ENCODE data around the gene ALDH3B1.

The ALDH3B1 gene

DNA sequence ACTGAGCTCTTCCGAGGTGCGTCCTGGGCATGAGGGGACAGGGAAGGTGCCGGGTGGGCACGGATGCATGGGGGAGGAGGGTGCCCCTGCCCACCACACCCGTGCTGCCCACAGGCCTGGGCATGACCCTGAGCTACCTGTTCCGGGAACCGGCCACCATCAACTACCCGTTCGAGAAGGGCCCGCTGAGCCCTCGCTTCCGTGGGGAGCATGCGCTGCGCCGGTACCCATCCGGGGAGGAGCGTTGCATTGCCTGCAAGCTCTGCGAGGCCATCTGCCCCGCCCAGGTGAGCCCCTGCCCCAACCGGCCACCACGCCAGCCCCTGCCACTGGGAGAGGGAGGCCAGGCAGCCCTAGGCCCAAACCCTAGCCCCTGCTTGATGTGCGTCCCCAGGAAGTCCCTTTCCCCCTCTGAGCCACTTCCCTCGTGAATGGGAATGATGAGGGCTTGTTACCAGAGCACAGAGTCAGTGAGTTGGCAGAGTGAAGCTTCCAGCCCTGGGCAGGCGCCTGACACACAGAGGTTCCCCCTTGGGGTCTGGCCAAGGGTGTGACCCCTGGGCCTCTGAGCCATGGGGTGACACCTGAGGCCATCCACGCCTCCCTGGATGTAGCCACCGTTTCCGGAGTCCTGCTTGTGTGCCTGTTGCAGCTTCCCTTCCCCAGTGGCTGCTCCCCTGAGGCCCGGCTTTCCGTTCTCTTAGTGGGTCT is 23.0 kb downstream of the ALDH3B1 start:
- DNase-seq, result no peak

- DNase-seq, result no peak
Observed at GRCh38 chr11:68033708-68034045, 23.6 kb downstream of the ALDH3B1 start.

- no peak for DNase-seq
Observed at GRCh38 chr11:68035266-68035876, 25.2 kb downstream of the ALDH3B1 start.

DNA sequence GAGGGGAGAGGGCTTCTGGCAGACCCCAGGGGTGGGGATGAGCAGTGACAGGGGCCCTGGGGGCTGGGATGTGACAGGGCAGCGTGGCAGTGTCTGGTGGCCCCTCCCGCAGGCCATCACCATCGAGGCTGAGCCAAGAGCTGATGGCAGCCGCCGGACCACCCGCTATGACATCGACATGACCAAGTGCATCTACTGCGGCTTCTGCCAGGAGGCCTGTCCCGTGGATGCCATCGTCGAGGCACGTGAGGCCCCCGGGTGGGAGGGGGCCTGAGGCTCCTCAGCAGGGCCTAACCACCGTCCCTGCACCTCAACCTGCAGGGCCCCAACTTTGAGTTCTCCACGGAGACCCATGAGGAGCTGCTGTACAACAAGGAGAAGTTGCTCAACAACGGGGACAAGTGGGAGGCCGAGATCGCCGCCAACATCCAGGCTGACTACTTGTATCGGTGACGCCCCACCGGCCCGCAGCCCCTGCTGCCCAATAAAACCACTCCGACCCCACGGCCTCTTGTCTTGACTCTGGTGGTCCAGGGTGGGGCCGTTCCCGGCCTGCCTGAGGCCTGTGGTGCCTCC is 26.1 kb downstream of the ALDH3B1 start:
- DNase-seq, result no peak

DNA sequence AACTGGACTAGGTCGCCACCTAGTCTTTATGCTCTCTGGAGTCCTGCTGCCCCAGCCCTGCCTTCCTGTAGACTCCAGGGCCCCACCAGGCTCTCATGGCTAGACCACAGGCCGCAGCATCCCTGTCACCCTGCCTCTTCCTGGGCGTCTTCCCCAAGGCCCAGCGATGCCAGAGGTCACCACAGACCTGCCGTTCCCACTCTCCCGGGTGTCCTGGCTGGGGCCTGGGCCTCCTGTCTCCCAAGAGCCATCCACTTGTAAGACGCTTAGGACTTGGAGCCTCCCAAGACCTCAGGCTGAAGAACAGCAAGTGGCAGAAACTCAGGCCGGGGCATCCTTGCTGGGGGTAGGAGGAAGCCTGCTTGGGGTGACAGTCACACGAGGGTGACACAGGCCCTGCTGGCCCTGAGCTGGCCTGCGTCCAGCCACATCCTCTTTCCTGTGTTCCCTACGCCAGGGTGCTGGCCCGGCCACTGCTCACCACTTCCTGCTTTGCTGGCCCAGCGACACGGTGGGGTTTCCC is 26.7 kb downstream of the ALDH3B1 start:
- peak; percentile 80 for DNase-seq

GRCh38 chr11:68037411-68038225 is 27.5 kb downstream of the ALDH3B1 start:
- peak; percentile 59 for DNase-seq

- no peak for DNase-seq
Observed at GRCh38 chr11:68038226-68038717, 28.1 kb downstream of the ALDH3B1 start.

DNA sequence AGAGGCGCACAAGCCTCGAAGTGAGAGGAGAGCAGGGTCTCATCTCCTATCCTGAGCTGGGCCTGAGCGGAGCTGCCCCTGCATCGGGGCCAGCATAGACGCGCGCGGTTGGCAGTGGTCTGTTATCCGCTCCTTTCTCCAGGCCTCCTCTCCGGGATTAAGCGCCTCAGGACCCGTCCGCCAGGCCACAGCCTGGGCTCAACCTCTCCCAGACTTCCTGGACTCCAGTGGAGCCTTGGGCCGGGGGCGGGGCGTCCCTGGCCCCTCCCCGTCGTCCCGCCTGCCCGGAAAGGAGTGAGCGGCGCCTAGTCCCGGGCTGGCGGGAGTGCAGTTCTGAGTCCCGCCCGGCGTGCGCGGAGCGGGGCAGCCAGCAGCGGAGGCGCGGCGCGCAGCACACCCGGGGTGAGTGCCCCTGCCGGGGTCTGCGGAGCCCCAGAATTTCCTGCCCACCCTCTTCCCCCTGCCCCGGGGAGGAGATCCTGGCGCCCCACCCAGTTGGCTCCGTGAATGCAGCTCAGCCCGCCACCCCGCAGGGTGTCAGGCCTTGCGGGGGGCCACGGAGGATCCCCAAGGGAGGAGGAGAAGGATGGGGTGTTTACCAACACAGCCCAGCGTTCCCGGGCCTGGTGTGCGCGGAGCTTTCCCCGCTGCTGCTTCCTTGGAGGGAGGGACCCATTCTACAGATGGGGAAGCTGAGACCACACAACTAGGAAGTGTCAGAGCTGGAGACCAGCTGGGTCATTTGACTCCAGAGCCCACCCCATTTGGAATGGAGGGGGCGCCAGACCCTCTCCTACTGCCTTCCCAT is 28.8 kb downstream of the ALDH3B1 start, which contains the start of gene TCIRG1:
Gene TCIRG1, plus strand, starts transcription at position 308 of the 808 bp plus-strand sequence. CDS start 2,247 bp downstream, outside the sequence.
- peak; percentile 90 for DNase-seq

DNA sequence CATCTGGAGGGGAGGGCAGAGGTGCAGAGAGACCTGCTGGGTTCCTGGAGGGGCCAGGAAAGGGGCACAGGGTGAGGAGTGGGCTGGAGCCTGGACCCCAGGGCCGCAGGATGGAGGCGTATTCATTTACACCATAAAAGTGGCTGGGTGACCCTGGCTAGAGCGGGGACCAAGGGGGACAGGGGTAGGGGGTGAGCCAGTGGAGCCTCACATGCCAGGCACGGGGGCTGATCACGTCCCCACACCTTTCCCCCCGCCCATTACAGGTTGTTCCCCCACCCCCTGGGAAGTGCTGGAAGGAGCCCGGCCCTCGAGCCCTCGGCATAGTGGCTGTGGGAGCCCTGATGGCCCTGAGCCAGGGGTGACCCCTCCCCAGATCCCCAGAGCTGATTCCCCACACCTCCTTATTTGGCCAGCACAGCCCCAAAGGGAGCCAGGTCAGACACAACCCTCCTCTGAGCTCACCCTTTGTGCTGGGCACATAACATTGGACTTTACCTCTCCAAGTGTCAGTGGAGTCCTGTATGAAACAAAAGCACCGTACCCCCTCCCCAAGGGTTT is 29.5 kb downstream of the ALDH3B1 start:
- DNase-seq, result no peak

DNA sequence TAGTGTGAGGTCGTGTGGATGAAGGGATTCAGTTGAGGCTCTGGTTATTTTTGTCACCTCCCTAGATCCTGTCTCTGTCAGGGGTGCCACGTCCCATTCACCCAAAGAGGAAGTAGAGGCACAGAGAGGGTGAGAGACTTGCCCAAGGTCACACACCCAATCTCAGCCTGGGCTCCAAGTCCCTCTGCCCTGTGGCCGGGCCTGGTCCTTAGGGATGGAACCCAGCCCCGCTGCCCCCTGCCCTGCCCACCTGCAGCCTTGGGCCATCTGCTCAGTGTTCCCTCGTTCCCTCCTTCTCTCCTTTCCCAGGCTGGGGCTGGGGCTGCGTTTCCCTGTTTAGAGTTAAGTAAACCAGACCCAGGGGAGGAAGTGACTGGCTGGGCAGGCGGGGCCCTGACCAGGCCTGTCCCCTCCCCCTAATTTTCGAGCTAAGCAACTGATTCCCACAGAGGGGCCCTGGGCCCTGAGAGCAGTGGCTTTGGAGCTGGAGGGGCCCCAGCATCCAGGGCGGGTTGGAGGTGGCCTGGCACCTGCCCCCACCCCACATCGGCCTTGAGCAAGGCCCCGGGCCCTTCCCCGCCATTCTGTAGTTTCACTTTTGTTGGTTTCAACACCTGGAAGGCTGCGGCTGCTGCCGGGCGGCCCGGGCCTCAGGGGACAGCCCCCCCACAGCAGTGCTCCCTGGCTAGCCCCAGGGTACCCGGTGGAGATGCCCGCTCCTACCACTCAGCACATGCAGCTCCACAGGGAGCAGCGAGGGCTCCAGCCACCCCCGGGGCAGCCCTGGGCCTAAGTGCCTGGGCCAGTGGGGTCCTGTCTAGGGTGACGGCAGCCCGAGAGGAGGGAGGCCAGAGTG is 30.2 kb downstream of the ALDH3B1 start:
- peak; percentile 77 for DNase-seq

GRCh38 chr11:68040957-68041591 is 30.9 kb downstream of the ALDH3B1 start:
- no peak for DNase-seq

DNA sequence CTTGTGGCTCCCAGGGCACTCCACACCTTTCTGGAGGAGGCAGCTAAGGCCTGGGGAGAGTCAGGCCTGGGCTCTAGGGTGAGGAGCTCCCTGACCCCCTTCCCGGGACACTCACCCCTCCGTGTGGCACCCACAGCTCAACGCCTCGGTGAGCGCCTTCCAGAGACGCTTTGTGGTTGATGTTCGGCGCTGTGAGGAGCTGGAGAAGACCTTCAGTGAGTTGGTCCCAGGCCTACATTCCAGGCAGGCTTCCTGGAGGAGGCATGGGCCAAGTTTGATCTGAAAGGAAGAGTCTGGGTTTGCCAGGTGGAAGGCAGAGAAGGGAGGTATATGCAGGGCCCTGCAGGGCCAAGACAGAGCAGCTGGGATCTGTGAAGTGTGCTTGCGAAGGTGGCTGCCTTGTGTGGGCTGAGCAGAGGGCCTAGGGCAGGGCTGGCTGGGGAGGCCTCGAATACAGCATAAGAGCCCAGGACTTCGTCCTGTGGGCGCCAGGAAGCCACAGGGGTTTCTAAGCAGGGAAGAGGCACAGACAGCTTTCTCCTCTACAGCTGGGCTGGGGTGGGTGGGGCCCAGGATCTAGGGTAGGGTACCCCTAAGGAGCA is 31.6 kb downstream of the ALDH3B1 start:
- DNase-seq, result no peak

GRCh38 chr11:68042219-68043028 is 32.3 kb downstream of the ALDH3B1 start:
- DNase-seq, result no peak

- no peak for DNase-seq
Observed at GRCh38 chr11:68043029-68043348, 32.9 kb downstream of the ALDH3B1 start.

- DNase-seq, result peak; percentile 63
Observed at GRCh38 chr11:68043349-68044144, 33.4 kb downstream of the ALDH3B1 start.

GRCh38 chr11:68044145-68044813 is 34.2 kb downstream of the ALDH3B1 start:
- no peak for DNase-seq

DNA sequence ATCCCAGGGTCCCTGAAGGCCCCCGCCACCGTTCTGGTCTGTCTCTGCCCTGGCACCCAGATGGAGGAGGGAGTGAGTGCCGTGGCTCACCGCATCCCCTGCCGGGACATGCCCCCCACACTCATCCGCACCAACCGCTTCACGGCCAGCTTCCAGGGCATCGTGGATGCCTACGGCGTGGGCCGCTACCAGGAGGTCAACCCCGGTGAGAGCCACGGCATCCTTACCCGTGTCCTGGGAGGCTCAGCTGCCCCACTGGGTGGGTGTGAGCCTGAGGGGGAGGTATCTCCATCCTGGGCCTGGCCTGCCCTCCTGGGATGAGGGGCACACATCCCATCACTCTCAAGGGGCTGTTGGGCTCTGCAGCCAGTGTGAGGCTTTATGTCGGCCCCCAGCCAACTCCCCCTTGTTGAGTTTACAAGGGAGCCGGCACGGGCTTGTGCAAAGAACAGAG is 34.8 kb downstream of the ALDH3B1 start:
- DNase-seq, result no peak
